GM21717 (cell line): Measurements from ENCODE around the gene DLG2.

Source experiments
- ATAC-seq: cut with Tn5 transposase; IDR thresholded peaks from one replicate; pipeline ENCODE4 v1.9.1; 2021; ENCODE audit warnings: mild to moderate bottlenecking, moderate library complexity; ENCODE audit not compliant: unreplicated experiment

DLG2 gene

DNA sequence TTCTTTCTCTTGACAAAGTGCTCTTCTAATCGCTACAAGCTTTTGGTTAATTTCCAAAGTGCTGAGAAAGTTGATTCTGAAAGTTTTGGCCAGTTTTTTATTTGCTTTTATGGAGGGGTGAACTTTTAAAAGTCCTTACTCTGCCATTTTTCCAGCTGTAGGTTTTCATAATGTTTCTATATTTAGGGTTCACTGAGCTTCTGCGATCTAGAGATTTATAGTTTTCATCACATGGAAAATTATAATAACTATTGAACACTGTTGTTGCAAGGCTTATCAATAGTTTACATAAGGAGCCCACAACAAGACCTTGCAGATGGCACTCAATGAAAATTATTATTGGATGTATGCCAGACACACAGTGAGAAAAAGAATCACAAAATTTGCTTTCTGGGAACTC is 55.1 kb downstream of the DLG2 start:
- no peak for ATAC-seq

DNA sequence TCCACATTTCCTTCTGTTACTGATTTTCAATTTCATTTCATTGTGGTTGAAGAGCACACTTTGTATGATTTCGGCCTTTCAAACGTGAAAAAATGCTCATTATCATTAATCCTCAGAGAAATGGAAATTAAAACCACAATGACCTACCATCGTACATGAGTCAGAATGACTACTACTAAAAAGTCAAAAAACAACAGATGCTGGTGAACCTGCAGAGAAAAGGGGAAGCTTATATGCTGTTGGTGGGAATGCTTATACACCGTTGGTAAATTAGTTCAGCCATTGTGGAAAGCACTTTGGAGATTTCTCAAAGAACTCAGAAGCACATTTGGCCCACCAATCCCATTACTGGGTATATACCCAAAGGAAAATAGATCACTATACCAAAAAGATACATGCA is 57.6 kb downstream of the DLG2 start:
- ATAC-seq, result no peak

DNA sequence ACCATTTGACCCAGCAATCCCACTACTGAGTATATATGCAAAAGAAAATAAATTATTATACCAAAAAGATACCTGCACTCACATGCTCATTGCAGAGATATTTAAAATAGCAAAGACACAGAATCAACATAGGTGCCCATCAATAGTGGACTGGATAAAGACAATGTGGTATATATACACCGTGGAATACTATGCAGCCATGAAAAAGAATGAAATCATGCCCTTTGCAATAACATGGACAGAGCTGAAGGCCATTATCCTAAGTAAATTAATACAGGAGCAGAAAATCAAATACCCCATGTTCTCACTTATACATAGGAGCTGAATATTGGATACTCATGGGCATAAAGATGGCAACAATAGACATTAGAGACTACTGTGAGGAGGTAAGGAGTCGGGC is 68.7 kb downstream of the DLG2 start:
- no peak for ATAC-seq

DNA sequence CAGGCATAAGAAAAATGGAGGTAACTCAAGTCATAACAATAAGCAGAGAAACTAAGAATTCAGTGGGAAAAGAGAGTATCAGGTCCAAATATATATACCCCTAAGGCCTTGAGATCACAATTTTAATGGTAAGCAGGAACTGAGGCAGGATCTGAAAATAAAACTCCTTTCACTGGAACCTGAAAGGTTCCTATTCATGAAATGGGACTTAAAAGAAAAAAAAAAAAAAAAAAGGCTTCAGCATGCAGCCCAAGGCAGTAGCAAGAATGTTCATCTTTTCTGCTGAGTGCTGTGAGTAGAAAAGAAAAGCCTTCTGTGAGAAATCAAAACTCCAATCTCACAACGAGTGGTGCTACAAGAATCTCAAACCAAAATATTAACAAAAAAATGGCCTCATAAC is 75.3 kb downstream of the DLG2 start:
- no peak for ATAC-seq

DNA sequence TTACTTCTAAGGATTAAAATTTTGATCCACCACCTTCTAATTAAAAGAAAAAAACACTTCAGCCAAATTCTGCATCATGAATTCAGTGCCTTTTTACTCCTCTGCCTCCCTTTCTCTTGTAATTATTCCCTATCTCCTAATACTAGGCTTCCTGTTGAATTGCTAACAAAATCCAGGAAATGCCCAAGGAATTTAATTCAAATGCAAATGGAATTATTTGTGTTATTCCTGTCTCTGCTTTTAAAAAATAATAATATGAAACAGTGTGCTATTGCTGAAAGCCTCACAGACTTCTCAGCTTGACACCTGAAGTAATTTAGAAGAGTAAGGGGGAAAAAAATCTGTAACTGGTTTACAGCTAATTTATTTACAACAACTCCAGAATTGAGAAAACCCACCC is 85.5 kb downstream of the DLG2 start:
- no peak for ATAC-seq

DNA sequence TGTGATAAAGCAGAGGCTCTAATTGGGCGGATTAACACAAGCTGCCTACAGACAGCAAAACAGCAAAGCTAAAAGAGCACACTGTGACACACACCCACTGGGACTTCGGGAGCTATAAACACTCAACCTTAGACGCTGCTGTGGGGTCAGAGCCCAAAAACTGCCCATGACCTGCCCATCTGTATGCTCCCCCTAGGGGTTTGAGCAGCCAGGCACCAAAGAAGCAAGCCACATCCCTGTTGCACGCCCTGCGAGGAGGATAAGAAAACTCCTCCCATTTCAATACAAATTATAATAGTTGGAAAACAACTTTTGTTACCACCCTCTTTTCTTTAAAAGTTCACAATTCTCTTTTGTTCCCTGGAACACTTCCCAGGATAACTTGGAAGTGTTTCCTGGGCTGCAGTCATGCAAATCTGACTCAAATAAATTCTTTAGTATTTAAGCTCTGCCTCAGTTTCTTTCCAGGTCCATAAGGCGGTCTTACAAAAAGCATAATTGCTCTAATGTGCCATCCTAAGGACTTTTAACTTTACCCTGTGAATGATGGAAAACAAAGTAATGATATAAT is 86.4 kb downstream of the DLG2 start:
- ATAC-seq, result no peak

DNA sequence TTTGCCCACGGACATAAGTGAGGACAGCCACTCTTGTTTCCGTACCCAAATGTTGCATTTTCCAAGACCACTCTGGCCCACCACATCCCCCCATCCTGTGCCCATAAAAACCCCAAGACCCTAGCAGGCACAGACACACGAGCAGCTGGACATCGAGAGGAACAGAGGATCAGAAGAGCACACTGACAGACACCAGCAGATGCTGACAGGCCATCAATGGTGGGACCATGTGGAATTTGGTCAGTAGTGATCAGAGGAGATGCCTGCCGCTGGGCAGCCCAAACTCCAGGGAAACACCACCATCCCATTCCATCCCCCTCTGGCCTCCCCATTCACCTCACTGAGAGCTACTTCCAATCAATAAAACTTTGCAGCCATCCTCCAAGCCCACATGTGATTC is 87.0 kb downstream of the DLG2 start:
- ATAC-seq, result no peak

DNA sequence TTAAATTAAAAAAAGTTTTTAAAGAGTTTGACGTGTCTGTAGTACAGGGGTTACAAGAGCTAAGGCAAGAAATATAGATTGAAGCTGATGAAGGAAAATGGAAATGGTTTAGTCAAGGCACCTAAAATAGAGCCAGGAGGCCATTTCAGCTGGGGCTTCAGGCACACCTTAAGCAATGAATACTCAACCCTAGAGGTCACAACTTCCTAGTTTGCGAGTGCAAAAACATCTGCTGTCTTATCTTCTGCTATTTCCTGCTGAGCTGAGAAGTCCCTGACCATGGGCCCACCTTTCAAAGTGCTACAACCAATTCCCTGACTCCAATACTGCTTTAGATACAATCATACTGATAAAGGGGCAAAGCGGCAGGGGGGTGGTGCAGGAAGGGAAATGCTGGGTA is 87.4 kb downstream of the DLG2 start:
- no peak for ATAC-seq

DNA sequence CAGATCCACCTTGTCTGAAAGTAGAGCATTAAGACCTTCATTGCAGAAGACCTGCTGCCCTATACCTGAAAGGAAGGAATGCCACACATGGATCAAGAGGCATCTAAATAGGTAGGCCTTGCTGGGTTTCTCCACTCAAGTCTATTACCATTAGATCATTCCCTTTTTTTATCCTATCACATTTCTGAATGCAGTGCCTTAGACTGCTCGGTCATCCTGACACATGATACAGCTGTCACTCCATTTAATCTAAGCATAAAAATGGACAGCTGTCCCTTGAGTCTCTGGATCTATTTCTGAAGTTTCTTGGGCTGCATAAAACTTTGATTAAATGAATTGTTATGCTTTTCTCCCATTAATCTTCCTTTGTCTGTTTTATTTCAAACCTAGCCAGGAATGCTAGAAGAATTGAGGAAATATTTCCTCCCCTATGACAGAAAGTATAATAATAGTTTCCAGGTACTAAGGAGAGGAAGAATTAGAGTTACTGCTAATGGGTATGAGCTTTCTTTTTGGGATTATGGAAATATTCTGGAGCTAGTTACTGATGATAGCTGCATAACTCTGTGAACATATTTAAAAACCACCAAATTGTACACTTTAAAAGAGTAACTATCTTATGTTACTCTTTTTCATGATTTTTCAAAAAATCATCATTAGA is 88.0 kb downstream of the DLG2 start:
- no peak for ATAC-seq

DNA sequence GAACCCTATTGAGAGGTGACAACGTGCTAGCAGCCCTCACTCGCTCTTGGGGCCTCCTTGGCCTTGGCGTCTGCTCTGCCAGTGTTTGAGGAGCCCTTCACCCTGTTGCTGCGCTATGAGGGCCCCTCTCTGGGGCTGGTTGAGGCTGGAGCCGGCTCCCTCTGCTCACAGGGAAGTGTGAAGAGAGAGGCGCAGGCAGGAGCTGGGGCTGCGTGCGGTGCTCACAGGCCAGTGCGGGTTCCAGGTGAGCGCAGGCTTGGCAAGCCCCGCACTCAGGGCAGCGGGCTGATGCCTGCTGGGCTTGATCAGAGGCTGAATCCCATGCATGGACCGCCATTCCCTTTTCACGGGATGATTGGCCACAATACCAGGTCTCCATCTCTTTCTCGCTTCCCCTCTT is 90.7 kb downstream of the DLG2 start:
- ATAC-seq, result no peak

DNA sequence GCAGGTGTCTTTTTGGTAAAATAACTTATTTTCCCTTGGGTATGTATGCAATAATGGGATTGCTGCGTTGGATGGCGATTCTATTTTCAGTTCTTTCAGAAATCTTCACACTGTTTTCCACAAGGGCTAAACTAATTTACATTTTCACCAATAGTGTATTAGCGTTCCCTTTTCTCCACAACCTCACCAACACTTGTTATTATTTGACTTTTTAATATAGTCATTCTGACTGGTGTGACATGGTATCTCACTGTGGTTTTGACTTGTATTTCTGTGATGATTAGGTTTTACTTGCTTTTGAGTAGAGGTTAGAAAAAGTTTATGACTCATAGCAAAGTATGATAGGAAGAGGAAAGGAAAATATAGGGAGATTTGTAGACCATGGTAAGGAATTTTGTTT is 92.3 kb downstream of the DLG2 start:
- ATAC-seq, result no peak

DNA sequence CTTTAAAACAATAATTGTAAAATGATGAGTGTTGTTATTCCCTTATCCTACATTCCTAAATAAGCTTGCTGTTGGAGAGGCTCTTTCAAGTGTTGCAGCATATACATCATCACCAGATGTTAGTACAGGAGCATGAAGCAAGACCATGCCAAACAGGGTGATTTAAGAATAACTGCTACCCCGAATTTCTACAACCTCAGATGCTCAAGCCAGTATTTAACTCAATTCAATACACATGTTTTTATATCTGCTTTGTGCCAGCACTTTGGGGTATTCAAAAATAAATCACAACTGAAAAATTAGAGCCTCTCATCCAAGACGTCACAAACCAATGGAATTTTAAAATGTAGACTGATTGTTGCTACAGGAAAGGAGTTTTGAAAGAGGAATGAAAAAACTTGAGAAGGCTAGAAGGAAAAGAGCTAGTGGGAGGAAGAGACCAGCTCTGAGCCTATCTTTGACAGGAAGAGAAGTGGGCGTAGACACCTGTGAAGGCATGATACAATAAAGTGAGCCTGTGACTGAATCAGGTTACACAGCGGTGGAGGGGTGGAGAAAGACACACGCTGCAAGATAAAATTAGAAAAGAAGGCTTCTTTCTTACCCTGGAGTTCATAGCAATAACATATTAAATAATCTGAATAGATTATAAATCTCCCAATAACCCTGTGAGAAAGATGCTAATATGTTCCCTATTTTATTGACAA is 95.8 kb downstream of the DLG2 start:
- no peak for ATAC-seq

DNA sequence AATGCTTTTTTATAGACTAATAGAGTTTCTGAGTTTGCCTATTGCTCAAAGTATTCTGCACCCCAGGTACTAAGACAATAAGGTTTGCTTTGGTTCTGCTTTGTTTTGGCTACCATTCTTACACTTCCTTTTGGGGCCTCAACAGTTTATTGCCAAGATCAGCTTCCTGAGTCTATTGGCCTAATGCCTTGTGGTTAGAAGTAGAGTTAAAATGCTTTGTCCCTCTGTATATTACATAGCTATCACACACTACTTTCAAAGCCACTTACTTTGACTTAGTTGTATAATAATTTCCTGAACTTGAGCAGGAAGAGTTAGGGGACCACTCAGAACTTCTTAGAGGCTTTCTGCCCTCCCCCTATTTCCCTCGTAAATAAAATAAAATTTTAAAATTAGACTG is 96.5 kb downstream of the DLG2 start:
- no peak for ATAC-seq

DNA sequence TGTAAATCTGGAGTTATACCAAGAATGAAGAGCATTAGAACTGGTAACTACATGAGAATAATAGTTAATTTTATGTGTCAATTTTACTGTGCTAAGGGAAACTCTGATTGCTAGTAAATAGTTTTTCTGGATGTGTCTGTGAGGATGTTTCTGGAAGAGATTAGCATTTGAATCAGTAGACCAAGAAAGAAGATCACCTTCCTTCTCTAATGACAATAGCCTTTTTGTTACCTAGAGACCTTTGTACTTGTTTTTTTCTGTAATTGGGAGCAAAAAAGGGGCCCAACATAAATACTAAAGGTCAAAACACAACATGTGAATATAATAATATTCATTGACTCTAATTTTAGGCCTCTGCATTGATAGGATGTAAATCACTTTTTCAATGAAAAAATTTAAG is 100.6 kb downstream of the DLG2 start:
- ATAC-seq, result no peak

DNA sequence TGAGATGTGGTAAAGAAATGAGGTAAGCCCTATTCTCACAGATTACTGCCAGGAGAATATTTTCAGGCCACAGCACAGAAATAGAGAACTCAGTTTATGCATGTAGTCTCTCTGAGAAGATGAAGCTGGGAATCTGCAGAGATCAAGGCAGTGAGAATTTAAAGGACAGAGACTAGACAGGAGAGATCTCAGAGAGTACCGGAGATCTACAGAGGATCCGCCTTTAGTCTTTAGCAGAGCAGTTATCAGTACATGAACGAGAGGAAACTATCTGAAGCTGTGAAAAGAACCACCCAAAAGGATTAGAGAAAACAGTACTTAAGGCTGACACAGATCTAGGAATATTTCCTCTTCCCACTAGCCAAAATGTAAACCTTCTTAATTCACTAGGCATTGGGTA is 101.5 kb downstream of the DLG2 start:
- no peak for ATAC-seq

DNA sequence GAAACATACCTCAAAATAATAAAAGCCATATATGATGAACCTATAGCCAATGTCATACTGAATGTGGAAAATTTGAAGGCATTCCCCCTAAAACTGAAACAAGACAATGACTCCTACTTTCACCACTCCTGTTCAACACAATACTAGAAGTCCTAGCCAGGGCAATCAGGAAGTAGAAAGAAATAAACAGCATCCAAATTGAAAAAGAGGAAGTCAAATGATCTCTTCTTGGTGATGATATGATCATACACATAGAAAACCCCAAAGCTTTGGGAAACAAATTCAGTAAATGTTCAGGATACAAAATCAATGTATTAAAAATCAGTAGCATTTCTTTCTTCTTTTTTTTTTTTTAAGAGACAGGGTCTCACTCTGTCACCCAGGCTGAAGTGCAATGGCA is 109.9 kb downstream of the DLG2 start:
- no peak for ATAC-seq

DNA sequence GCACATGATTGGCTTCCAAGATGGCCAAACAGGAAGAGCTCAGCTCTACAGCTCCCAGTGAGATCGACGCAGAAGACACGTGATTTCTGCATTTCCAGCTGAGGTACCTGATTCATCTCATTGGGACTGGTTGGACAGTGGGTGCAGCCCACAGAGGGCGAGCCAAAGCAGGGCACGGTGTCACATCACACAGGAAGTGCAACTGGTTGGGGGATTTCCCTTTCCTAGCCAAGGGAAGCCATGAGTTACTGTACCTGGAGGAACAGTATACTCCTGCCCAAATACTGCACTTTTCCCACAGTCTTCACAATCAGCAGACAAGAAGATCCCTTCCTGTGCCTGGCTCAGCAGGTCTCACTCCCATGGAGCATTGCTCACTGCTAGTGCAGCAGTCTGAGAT is 131.2 kb downstream of the DLG2 start:
- ATAC-seq, result no peak

DNA sequence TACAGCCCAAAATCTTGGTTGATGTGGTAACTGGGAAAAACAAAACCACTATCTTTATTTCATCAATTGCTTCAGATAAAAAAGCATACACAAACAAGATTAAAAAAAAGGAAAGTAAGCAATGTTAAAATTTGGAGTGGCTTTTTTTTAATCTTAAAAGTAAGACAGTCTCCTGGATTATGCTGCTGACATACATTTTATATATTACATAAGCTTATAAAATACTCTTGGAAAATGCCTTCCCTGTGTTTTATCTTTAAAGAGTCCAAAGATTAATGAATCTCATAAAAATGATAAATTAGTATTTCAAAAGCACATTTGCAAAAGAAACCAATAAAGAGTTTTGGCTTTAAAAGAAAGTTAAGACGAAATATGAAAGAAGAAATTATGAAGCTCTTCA is 132.7 kb downstream of the DLG2 start:
- ATAC-seq, result no peak

DNA sequence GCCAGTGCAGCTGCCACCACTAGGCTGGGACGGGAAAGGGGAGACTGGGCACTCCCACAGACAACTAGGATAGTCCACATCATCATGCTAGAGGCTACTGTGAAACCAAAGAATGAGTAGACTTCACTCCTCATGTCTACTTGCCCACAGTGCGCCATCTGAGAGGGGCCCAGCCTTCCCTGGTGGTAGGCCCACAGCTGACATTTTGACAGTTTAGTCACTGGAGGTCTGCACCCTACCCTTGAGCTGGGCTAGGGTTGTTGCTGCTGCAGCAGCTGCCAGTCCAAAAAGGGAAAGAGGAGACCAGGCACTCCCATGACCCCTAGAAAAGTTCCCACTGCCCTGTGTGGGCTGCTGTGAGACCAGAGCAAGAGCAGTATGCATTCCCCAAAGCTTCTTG is 141.2 kb downstream of the DLG2 start:
- ATAC-seq, result no peak

DNA sequence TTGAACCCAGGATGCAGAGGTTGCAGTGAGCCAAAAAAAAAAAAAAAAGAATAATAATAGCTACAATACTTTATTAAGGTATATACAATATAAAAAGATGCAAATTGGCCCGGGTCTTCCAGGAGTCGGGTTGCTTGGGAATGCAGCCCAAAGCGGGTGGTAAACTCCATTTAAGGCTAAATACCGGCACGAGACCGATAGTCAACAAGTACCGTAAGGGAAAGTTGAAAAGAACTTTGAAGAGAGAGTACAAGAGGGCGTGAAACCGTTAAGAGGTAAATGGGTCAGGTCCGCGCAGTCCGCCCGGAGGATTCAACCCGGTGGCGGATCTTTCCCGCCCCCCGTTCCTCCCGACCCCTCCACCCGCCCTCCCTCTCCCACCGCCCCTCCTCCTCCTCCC is 143.3 kb downstream of the DLG2 start:
- no peak for ATAC-seq

DNA sequence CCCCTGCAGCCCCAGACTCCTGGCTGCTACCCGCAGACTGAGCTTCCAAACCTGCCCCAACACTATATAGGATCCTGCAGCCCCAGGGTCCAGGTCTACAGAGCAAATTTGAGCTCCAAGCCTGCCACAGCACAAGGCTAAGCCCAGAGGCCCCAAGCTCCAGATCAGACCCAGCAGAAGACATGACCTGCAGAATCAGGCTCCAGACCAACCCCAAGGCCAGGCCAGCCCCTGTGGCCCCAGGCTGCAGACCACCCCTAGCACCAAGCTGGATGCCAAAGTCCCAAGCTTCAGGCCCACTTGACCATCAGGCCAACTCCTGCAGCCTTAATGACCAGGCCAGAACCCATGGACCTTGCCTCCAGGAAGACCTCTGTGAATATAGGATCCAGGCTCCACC is 145.3 kb downstream of the DLG2 start:
- ATAC-seq, result no peak

DNA sequence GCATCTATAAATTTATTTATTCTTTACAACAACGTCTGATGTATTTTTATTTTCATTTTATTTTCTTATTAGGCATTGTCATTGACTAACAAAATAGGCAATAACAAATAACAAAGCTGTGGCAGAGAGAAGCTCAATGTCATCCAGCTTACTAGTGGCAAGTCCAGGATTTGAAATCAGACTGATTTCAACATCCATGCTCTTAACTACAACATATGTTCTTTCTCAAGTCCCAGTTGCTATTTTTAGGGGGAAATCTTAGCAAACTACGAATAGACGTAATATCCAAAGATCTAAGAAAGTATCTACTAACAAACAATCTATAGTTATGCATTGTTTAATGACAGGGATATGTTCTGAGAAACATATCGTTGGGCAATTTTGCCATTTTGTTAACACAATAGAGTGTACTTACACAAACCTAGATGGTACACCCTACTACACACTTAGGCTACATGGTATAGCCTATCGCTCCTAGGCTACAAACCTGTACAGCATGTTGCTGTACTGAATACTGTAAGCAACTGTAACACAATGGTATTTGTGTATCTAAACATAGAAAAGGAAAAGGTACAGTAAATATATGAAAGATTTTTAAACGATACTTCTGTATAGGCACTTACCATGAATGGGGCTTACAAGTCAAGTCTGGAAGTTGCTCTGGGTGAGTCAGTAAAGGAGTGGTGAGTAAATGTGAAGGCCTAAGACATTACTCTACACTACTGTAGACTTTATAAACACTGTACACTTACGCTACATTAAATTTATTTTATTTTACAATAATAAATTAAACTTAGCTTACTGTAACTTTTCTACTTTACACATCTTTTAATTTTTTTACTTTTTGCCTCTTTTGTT is 151.3 kb downstream of the DLG2 start:
- no peak for ATAC-seq
